ENCODE data around the gene NSG2.
A peak's percentile ranks its signal among the peaks of the same experiment; 100 is the strongest.

Gene NSG2

DNA sequence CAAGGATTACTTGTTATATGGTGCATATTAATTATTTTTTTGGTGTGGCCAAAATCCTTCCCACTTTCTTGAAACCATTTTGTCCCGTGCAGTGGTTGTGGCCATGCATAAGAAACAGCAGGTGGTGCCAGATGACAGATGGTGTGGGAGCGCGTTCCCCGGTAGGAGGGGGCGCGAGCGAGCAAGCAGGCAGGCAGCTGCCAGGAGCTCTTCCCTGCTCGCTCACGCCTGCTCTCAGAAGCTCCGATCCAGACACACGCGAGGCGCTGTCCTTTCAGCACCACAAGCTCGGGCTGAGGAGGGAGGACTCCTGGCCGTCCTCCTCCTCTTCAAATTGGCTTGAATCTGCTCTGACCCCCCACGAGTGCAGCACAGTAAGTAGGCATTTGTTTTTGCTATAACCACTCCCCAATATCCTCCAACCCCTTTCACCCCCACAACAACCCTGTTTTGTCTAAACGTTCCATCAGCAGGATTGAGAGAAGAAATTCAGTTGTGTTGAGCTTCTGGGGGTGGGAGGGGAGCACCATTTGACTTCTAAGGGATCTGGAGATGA is at the start of gene NSG2:
NSG2 (plus strand) TSS at position 237 of the 556 bp plus-strand sequence. CDS start 1,050 bp downstream, outside the sequence.
- TF ChIP-seq, protein P1, sequence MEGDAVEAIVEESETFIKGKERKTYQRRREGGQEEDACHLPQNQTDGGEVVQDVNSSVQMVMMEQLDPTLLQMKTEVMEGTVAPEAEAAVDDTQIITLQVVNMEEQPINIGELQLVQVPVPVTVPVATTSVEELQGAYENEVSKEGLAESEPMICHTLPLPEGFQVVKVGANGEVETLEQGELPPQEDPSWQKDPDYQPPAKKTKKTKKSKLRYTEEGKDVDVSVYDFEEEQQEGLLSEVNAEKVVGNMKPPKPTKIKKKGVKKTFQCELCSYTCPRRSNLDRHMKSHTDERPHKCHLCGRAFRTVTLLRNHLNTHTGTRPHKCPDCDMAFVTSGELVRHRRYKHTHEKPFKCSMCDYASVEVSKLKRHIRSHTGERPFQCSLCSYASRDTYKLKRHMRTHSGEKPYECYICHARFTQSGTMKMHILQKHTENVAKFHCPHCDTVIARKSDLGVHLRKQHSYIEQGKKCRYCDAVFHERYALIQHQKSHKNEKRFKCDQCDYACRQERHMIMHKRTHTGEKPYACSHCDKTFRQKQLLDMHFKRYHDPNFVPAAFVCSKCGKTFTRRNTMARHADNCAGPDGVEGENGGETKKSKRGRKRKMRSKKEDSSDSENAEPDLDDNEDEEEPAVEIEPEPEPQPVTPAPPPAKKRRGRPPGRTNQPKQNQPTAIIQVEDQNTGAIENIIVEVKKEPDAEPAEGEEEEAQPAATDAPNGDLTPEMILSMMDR (IDR thresholded peaks at IDR 0.05) = peak; percentile 94

DNA sequence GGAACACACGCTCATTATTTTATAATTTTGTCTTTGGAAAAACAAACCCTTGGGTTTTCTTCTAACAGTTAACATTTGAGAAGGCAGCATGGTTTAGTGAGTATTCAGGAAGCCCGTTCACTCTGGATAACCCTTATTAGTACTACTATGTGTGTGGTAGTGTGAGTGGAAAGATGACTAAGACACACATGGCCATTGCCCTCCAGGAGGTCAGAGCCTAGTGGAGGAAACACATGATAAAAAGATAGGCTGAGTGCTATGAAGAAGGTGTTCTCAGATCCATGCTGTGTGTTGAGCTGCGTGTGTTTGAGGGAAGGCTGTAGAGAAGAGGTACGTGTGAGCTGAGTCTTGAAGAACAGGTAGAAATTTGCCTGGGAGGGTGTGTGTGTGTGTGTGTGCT is 48.2 kb upstream of the NSG2 start:
- TF ChIP-seq, protein P1 (IDR thresholded peaks at IDR 0.05) = no peak

DNA sequence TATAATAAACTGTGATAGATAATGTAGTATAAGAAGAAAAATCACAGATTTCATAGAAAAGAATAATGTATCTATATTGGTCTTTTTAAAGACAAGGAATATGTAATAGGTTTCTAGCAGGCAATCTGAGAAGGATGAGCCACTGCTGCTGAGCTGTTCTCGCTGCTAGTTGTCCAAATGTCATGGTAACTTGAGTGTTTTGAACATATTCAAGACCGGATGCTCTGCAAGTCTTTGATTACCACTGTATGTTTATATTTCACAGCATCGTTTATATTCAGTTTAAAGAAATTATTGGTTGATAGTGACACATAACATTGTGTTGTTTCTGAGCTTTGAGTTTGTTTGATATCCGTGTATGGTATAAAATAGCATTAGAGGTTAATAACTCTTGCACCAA is 47.0 kb upstream of the NSG2 start:
- TF ChIP-seq, protein P1 (IDR thresholded peaks at IDR 0.05) = no peak

DNA sequence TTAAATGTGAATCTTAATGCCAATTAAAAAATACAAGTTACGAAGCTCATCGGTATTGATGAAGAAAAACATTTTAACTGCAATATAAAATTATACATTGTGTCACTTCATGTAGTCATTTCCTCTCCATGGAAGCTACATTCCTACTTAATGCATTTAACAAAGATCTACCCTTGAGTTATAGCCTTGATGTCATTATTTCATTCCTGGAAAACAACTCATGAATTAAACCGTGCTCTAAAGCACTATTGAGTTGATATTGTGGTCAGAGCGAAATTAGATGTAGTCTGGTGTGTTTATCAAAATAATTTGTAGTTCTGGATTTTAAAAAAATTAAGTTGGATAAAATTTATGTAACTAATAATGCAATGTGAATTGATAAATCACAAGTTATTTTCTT is 45.4 kb upstream of the NSG2 start:
- TF ChIP-seq, protein P1 (IDR thresholded peaks at IDR 0.05) = no peak

DNA sequence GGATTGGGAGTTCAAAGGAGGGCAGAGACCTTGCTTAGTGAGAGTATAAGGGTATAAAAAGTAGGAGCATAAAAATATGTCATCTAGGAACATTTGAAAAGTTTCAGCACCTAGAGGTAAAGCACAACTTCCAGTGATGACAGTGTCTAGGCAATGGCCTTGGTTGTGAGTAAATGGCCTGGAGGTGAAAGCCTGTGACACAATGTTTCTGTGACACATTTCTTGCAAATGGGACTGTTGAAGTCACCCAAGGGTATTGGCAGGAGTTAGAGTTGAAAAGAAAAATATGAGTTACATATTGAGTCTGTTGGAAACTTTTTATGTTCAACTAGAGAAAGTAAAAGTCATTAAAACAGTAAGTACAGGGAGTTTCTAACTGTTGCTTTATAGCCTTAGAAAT is 41.7 kb upstream of the NSG2 start:
- TF ChIP-seq, protein P1 (IDR thresholded peaks at IDR 0.05) = no peak

DNA sequence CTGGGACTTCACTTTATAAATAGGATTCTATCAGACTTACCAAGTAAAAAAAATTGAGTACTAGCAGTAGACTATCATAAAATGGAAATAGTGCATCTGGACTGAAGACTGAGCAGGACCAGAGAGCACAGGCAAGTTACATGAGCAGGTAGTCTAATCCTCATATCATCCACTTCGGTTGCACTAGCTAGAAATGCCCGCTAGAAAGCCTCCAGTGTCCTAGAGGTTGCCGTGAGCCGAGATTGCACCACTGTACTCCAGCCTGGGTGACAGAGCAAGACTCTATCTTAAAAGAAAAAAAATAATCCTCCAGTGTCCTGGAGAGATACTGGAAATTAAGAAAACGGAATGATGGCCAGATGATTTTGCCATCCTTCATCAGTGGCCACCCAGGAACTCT is 36.6 kb upstream of the NSG2 start:
- TF ChIP-seq, protein P1 (IDR thresholded peaks at IDR 0.05) = no peak

DNA sequence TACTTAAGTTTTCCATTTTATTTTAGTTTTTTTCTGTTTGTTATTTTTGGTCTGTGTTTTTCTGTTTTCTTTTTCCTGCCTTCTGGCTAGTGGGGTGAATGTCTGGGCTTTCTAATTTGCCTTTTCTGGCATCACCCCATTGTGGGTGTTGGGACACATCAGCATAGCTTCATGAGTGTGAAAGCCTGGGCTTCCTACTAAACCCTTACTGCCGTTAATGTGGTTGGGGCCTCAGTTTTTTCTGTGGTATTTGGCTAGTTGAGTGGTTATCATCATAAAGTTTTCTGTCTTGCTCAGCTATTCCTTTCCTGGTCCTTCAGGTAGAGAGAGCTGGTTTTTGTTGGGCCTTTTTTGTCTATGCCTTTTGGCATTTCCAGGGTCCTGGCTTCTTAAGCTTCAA is 35.1 kb upstream of the NSG2 start:
- TF ChIP-seq, protein P1 (IDR thresholded peaks at IDR 0.05) = no peak

DNA sequence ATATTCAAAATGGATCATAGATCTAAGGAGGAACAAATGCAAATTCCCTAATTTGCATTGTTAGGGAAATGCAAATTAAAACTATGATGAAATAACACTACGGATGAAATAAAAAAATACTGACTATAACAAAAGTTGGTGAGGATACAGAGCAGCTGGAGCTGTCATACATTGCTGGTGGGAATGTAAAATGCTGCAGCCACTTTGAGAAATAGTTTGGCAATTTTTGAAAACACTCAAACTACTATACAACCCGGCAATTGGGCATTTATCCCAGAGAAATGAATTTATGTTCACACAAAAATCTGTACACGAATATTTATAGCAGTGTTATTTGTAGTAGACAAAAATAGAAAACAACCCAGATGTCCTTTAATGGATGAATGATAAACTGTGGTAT is 34.1 kb upstream of the NSG2 start:
- TF ChIP-seq, protein P1 (IDR thresholded peaks at IDR 0.05) = no peak

All from LNCAP (cell line).